ENCODE results near the gene AUTS2. TPM values are rescaled to one million over a fixed set of nuclear protein-coding genes. Genes with fewer than 3 reads are reported as not detected.
A peak's percentile ranks its signal among the peaks of the same experiment; 100 is the strongest.

Gene AUTS2
- total and polyA plus RNA-seq, 2 of the 8 experiments (the other 6 are each of a cell fraction or from before 2014, with no cell fraction given): 25.9 to 101 TPM

GRCh38 chr7:69723663-69724062 is 125.4 kb downstream of the AUTS2 start:
- ChIA-PET POLR2A (ENCODE audit: partially characterized antibody) (no interaction called here), CTCF (ENCODE audit: partially characterized antibody) (interaction anchor here (0.7 to 1.2 kb wide), 3 partner anchors 17 to 209 kb away, joined by 3 read pairs; no protein-coding TSS in a partner anchor)
- no peaks in the 10 kb centered on the region for H3K79me2 ChIP-seq (ENCODE audit: control insufficient read depth in 1 of 2, insufficient read depth in 2 of 2, low read length in 2 of 2)

More at GRCh38 chr7:69723663-69724062, 125.4 kb downstream of the AUTS2 start:
- Histone ChIP-seq H3K23ac (ENCODE audit: insufficient read length) (no peak overlapping the region), H4K20me1 (replicated peaks in 1 of 2; ENCODE audit: control insufficient read depth in 1 of 2, insufficient read depth in 2 of 2, low read length in 2 of 2) (no peaks in the 10 kb centered on the region), H2AFZ (ENCODE audit: low read length) (no peak overlapping the region), H4K5ac (ENCODE audit: insufficient read length, low read depth, low read length) (no peak overlapping the region), H2BK15ac (ENCODE audit: low read length) (no peak overlapping the region), H4K91ac (replicated peaks; ENCODE audit: insufficient read length, low read length) (no peak overlapping the region), H3K79me1 (ENCODE audit: low read depth, low read length) (no peaks in the 10 kb centered on the region; the same call in 1 of the 2 replicates), H3K27ac (ENCODE audit: low read depth, low read length) (no peak overlapping the region), H3K56ac (replicated peaks; ENCODE audit: insufficient read length, low read depth, low read length) (no peak overlapping the region), H3K14ac (ENCODE audit: insufficient read length) (no peak overlapping the region), H3K27me3 (replicated peaks in 1 of 4; ENCODE audit: control insufficient read depth in 3 of 4, extremely low read depth in 1 of 4, insufficient read depth in 3 of 4, low read length in 3 of 4) (no peaks in the 10 kb centered on the region), H3K4me3 (ENCODE audit: extremely low read depth in 1 of 4, insufficient read depth in 2 of 4, low read depth in 3 of 4, low read length in 4 of 4) (no peak overlapping the region), H3K9ac (replicated peaks in 1 of 4; ENCODE audit: extremely low read depth in 1 of 4, low read depth in 3 of 4, low read length in 3 of 4) (no peak overlapping the region; a peak in 1 of 7 replicates), H2BK12ac (ENCODE audit: low read depth, low read length) (no peak overlapping the region), H2BK20ac (ENCODE audit: low read length) (no peak overlapping the region), H3K23me2 (ENCODE audit: low read depth, low read length) (no peaks in the 10 kb centered on the region), H2BK5ac (ENCODE audit: low read depth, low read length) (no peak overlapping the region), H3K18ac (ENCODE audit: extremely low read depth, low read length) (no peak overlapping the region), H2AK5ac (ENCODE audit: low read depth, low read length) (no peak overlapping the region), H3K36me3 (ENCODE audit: control insufficient read depth in 2 of 4, insufficient read depth in 4 of 4, low read length in 3 of 4) (no peaks in the 10 kb centered on the region), H4K8ac (ENCODE audit: extremely low read depth, insufficient read depth, low read length) (no peak overlapping the region), H2BK120ac (replicated peaks; ENCODE audit: low read depth, low read length) (no peak overlapping the region), H3K4me1 (replicated peaks in 1 of 4; ENCODE audit: control insufficient read depth in 3 of 4, insufficient read depth in 4 of 4, low read length in 3 of 4) (no peaks in the 10 kb centered on the region), H3K4me2 (ENCODE audit: insufficient read depth in 1 of 2, low read depth in 2 of 2, low read length in 2 of 2) (no peak overlapping the region), H3K4ac (replicated peaks; ENCODE audit: insufficient read length, low read depth, low read length) (no peak overlapping the region), H3K9me3 (ENCODE audit: insufficient read depth in 2 of 2, low read depth in 1 of 2, low read length in 1 of 2) (no peaks in the 10 kb centered on the region)
- FAIRE-seq (peak; percentile 70), DNase-seq (ENCODE audit: low read depth in 1 of 2, low spot score in 2 of 2) (no peak)
- no peak for TF ChIP-seq CBX8 (IDR thresholded peaks at IDR 0.05; ENCODE audit: borderline replicate concordance, low read depth, low read length)
- no peak for TF ChIP-seq FOSL1 (IDR thresholded peaks at IDR 0.05; ENCODE audit: insufficient read depth, low read depth, low read length)
- TF ChIP-seq, protein P1, sequence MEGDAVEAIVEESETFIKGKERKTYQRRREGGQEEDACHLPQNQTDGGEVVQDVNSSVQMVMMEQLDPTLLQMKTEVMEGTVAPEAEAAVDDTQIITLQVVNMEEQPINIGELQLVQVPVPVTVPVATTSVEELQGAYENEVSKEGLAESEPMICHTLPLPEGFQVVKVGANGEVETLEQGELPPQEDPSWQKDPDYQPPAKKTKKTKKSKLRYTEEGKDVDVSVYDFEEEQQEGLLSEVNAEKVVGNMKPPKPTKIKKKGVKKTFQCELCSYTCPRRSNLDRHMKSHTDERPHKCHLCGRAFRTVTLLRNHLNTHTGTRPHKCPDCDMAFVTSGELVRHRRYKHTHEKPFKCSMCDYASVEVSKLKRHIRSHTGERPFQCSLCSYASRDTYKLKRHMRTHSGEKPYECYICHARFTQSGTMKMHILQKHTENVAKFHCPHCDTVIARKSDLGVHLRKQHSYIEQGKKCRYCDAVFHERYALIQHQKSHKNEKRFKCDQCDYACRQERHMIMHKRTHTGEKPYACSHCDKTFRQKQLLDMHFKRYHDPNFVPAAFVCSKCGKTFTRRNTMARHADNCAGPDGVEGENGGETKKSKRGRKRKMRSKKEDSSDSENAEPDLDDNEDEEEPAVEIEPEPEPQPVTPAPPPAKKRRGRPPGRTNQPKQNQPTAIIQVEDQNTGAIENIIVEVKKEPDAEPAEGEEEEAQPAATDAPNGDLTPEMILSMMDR (IDR thresholded peaks at IDR 0.05; ENCODE audit: control extremely low read depth in 1 of 3, insufficient read depth in 1 of 3, low read depth in 1 of 3, low read length in 3 of 3): peak in 2 of 3 experiments; percentile 15 to 27; a peak in 2 of 4 replicates
- TF ChIP-seq RAD21 (IDR thresholded peaks at IDR 0.05 in 1 of 2, conservative IDR thresholded peaks at IDR 0.05 in 1 of 2; ENCODE audit: low read depth in 2 of 2, low read length in 2 of 2): peak; percentile 47 to 62; a peak in 3 of 4 replicates
- WGBS, 2 experiments (ENCODE audit: extremely low coverage in 1 of 2, insufficient coverage in 1 of 2, insufficient read length in 1 of 2, insufficient replicate concordance in 2 of 2, low coverage in 1 of 2, low lambda C conversion rate in 2 of 2, missing lambda C conversion rate in 1 of 2): 69% methylated on average over 1 of the region's 1 CpG; no CpG with 5 or more reads in 1 of the 2 experiments
